GM10248 (cell line): ENCODE data around the gene LHFPL3.

ENCODE experiments used
- CTCF ChIA-PET: fragments of 300-600 bp; sonication (Branson Sonifier 250); formaldehyde crosslinking; extraction: SDS; loops from one replicate; lab custom pipeline; 2021; ENCODE audit warnings: antibody characterized with exemption; lab: Yijun Ruan, JAX
- POLR2A ChIA-PET: fragments of 350-650 bp; sonication (Branson Sonifier 250); formaldehyde crosslinking; extraction: SDS; loops from one replicate; lab custom pipeline; 2020; ENCODE audit warnings: antibody characterized with exemption; lab: Yijun Ruan, JAX
- DNase-seq: peaks from one replicate; pipeline ENCODE4 v3.0.0; 2012; ENCODE audit errors: extremely low spot score
- CTCF ChIP-seq: IDR thresholded peaks from 2 replicates; pipeline ENCODE4 v1.5.1; 2012; ENCODE audit warnings: mild to moderate bottlenecking, low read depth; ENCODE audit errors: extremely low read depth, missing control alignments, control extremely low read depth

LHFPL3 gene

GRCh38 chr7:104898434-104898833 is 570.0 kb downstream of the LHFPL3 start:
- ChIA-PET POLR2A (no interaction called here), CTCF (interaction anchor here (0.7 to 12.4 kb wide), 2 partner anchors 13 to 50 kb away, joined by 3 to 153 read pairs; no protein-coding TSS in a partner anchor)
- no peak for DNase-seq
- TF ChIP-seq CTCF = no peak

- no peak for TF ChIP-seq CTCF
- ChIA-PET CTCF (interaction anchor here (1.1 to 12.4 kb wide), 4 partner anchors 10 to 18 kb away, joined by 3 to 153 read pairs (median 4); no protein-coding TSS in a partner anchor), POLR2A (no interaction called here)
- no peak for DNase-seq
These were observed 572.3 kb downstream of the LHFPL3 start for GRCh38 chr7:104900525-104901239.

GRCh38 chr7:104901240-104901619 is 572.8 kb downstream of the LHFPL3 start:
- POLR2A ChIA-PET = no interaction called here
- no peak for TF ChIP-seq CTCF
- CTCF ChIA-PET = interaction anchor here (1.1 to 12.4 kb wide), 3 partner anchors 9 to 18 kb away, joined by 3 to 153 read pairs (median 6); no protein-coding TSS in a partner anchor
- DNase-seq = no peak

- POLR2A ChIA-PET = no interaction called here
- CTCF ChIA-PET = interaction anchor here (1.0 to 12.4 kb wide), 4 partner anchors 9 to 17 kb away, joined by 3 to 153 read pairs (median 4); no protein-coding TSS in a partner anchor
- no peak for TF ChIP-seq CTCF
- no peak for DNase-seq
These were observed 573.8 kb downstream of the LHFPL3 start for GRCh38 chr7:104902183-104902582.

- POLR2A ChIA-PET = no interaction called here
- DNase-seq = no peak
- no peak for TF ChIP-seq CTCF
- CTCF ChIA-PET = interaction anchor here (12.4 kb wide), 1 partner anchor 18 kb away, joined by 153 read pairs; no protein-coding TSS in a partner anchor
These were observed 574.6 kb downstream of the LHFPL3 start for GRCh38 chr7:104903044-104903443.

GRCh38 chr7:104903846-104904245 is 575.4 kb downstream of the LHFPL3 start:
- DNase-seq = no peak
- ChIA-PET POLR2A (no interaction called here), CTCF (interaction anchor here (1.2 to 12.4 kb wide), 2 partner anchors 13 to 19 kb away, joined by 3 to 153 read pairs; no protein-coding TSS in a partner anchor)
- TF ChIP-seq CTCF = no peak
